Uterus (tissue), 2 donors: ENCODE data around the gene GPR161.

Experiments
- CTCF ChIP-seq, 4 experiments: fragments of 200-600 bp in 2 of 4; fragments of 450-650 bp in 2 of 4; sonication (generic) in 2 of 4; IDR thresholded peaks; one replicate each; pipeline ENCODE4 v1.5.1; 2016 to 2019; ENCODE audit warnings: antibody characterized with exemption in 4 of 4, mild to moderate bottlenecking in 2 of 4, moderate library complexity in 1 of 4
- POLR2A ChIP-seq, 2 donors: fragments of 450-650 bp; IDR thresholded peaks; one replicate each; pipeline ENCODE4 v1.6.1; 2016; ENCODE audit warnings: antibody characterized with exemption in 2 of 2, mild to moderate bottlenecking in 1 of 2, moderate library complexity in 1 of 2

GRCh38 chr1:168161459-168161858, 24.7 kb upstream of the GPR161 start:
- no peak for TF ChIP-seq CTCF (IDR thresholded peaks at IDR 0.05)
- no peak for TF ChIP-seq POLR2A (IDR thresholded peaks at IDR 0.05)
